ENCODE results near the gene RNF113B. TPM values are rescaled to one million over a fixed set of nuclear protein-coding genes. Genes with fewer than 3 reads are reported as not detected.

The RNF113B gene
- total RNA-seq, 1 donor from 2014 or later, result not detected

- DNase-seq (ENCODE audit: low read depth), result no peak
- Histone ChIP-seq H3K27me3 (ENCODE audit: control insufficient read depth, insufficient read depth, low read length) (no peaks in the 10 kb centered on the region), H3K4me3 (ENCODE audit: low read depth, low read length) (no peak overlapping the region), H3K36me3 (ENCODE audit: control insufficient read depth, insufficient read depth, low read length) (no peaks in the 10 kb centered on the region)
- TF ChIP-seq CTCF (IDR thresholded peaks at IDR 0.05; ENCODE audit: insufficient read depth, low read length, severe bottlenecking), result no peak
- no peak for FAIRE-seq
These were observed 4.2 kb upstream of the RNF113B start for GRCh38 chr13:98181111-98181815.

- DNase-seq (ENCODE audit: low read depth), result peak; percentile 23
- FAIRE-seq, result no peak
- Histone ChIP-seq H3K27me3 (ENCODE audit: control insufficient read depth, insufficient read depth, low read length) (no peaks in the 10 kb centered on the region), H3K36me3 (ENCODE audit: control insufficient read depth, insufficient read depth, low read length) (no peaks in the 10 kb centered on the region), H3K4me3 (ENCODE audit: low read depth, low read length) (no peak overlapping the region)
- no peak for TF ChIP-seq CTCF (IDR thresholded peaks at IDR 0.05; ENCODE audit: insufficient read depth, low read length, severe bottlenecking)
These were observed 3.0 kb upstream of the RNF113B start for GRCh38 chr13:98180092-98180491.

- H3K4me3 ChIP-seq (ENCODE audit: low read depth, low read length), result no peak overlapping the region
- H3K36me3 ChIP-seq (ENCODE audit: control insufficient read depth, insufficient read depth, low read length), result no peaks in the 10 kb centered on the region
- no peaks in the 10 kb centered on the region for H3K27me3 ChIP-seq (ENCODE audit: control insufficient read depth, insufficient read depth, low read length)
- no peak for TF ChIP-seq CTCF (IDR thresholded peaks at IDR 0.05; ENCODE audit: insufficient read depth, low read length, severe bottlenecking)
- no peak for DNase-seq (ENCODE audit: low read depth)
- FAIRE-seq, result no peak
These were observed 1.2 kb downstream of the RNF113B start for GRCh38 chr13:98175823-98176222.

GRCh38 chr13:98175043-98175442 is 2.0 kb downstream of the RNF113B start:
- no peaks in the 10 kb centered on the region for H3K36me3 ChIP-seq (ENCODE audit: control insufficient read depth, insufficient read depth, low read length)
- FAIRE-seq (no peak), DNase-seq (ENCODE audit: low read depth) (peak; percentile 44)
- no peaks in the 10 kb centered on the region for H3K27me3 ChIP-seq (ENCODE audit: control insufficient read depth, insufficient read depth, low read length)
- TF ChIP-seq CTCF (IDR thresholded peaks at IDR 0.05; ENCODE audit: insufficient read depth, low read length, severe bottlenecking), result no peak
- no peak overlapping the region for H3K4me3 ChIP-seq (ENCODE audit: low read depth, low read length)

GRCh38 chr13:98174307-98174706 is 2.8 kb downstream of the RNF113B start:
- no peaks in the 10 kb centered on the region for H3K27me3 ChIP-seq (ENCODE audit: control insufficient read depth, insufficient read depth, low read length)
- no peak overlapping the region for H3K4me3 ChIP-seq (ENCODE audit: low read depth, low read length)
- TF ChIP-seq CTCF (IDR thresholded peaks at IDR 0.05; ENCODE audit: insufficient read depth, low read length, severe bottlenecking), result no peak
- H3K36me3 ChIP-seq (ENCODE audit: control insufficient read depth, insufficient read depth, low read length), result no peaks in the 10 kb centered on the region
- no peak for DNase-seq (ENCODE audit: low read depth)
- FAIRE-seq, result no peak
